PC-9 (cell line): ENCODE data around the gene DCUN1D1. TPM values are rescaled to one million over a fixed set of nuclear protein-coding genes. Genes with fewer than 3 reads are reported as not detected.

Source experiments
- BruUV-seq: library from RNA; stranded (reverse); fragments of 400-500 nt; replicated peaks from 2 replicates; lab custom pipeline; 2021; lab: Mats Ljungman, UMichigan
- CTCF ChIA-PET: fragments of 300-600 bp; sonication (Branson Sonifier 250); formaldehyde crosslinking; loops from one replicate; lab custom pipeline; 2022; ENCODE audit warnings: antibody characterized with exemption; lab: Charles Lee
- POLR2A ChIA-PET: fragments of 300-600 bp; sonication (Branson Sonifier 250); formaldehyde crosslinking; loops from one replicate; lab custom pipeline; 2022; ENCODE audit warnings: antibody characterized with exemption; ENCODE audit not compliant: unreplicated experiment; lab: Charles Lee
- DNase-seq, 2 experiments: peaks; one replicate each; pipeline versions ENCODE4 v3.0.0 to v3.0.0-alpha.2; 2015 to 2022; ENCODE audit warnings: mixed read lengths in 1 of 2
- H2AFZ ChIP-seq: fragments of 200-600 bp; sonication (generic); 2 replicates; pipeline ENCODE4 v1.8.1; 2017; ENCODE audit warnings: antibody characterized with exemption
- H3F3A ChIP-seq: fragments of 200-600 bp; sonication (generic); 2 replicates; pipeline ENCODE4 v1.8.1; 2017; ENCODE audit warnings: antibody characterized with exemption, mild to moderate bottlenecking, low read depth; ENCODE audit not compliant: insufficient read depth
- H3K27ac ChIP-seq: fragments of 200-600 bp; sonication (generic); 2 replicates; pipeline ENCODE4 v1.6.1; 2016; ENCODE audit warnings: mixed run types
- H3K27me3 ChIP-seq: fragments of 200-600 bp; sonication (generic); 2 replicates; pipeline ENCODE4 v1.6.1; 2016; ENCODE audit warnings: low read depth, mixed run types; ENCODE audit not compliant: insufficient read depth
- H3K36me3 ChIP-seq: fragments of 200-600 bp; sonication (generic); 2 replicates; pipeline ENCODE4 v1.6.1; 2016; ENCODE audit warnings: low read depth, mixed run types
- H3K4me1 ChIP-seq: fragments of 200-600 bp; sonication (generic); replicated peaks from 2 replicates; pipeline ENCODE4 v1.6.1; 2016; ENCODE audit warnings: mixed run types; ENCODE audit not compliant: insufficient read depth
- H3K4me2 ChIP-seq: fragments of 200-600 bp; sonication (generic); 2 replicates; pipeline ENCODE4 v1.6.1; 2017; ENCODE audit warnings: mixed run types
- H3K4me3 ChIP-seq: fragments of 200-600 bp; sonication (generic); 2 replicates; pipeline ENCODE4 v1.6.1; 2016; ENCODE audit warnings: mixed run types
- H3K79me2 ChIP-seq: fragments of 200-600 bp; sonication (generic); 2 replicates; pipeline ENCODE4 v1.6.1; 2017; ENCODE audit warnings: low read depth, mixed run types
- H3K9me2 ChIP-seq: fragments of 200-600 bp; sonication (generic); 2 replicates; pipeline ENCODE4 v1.8.1; 2017; ENCODE audit warnings: mild to moderate bottlenecking; ENCODE audit not compliant: insufficient read depth
- H3K9me3 ChIP-seq: fragments of 200-600 bp; sonication (generic); 2 replicates; pipeline ENCODE4 v1.8.1; 2016; ENCODE audit warnings: low read depth; ENCODE audit not compliant: insufficient read depth
- H4K20me1 ChIP-seq: fragments of 200-600 bp; sonication (generic); 2 replicates; pipeline ENCODE4 v1.8.1; 2017; ENCODE audit not compliant: insufficient read depth
- EZH2 ChIP-seq: fragments of 200-600 bp; sonication (generic); IDR thresholded peaks from 2 replicates; pipeline ENCODE4 v1.8.0; 2017; ENCODE audit warnings: antibody characterized with exemption, low read depth
- intact Hi-C: fragments of 100-400 bp; cut with micrococcal nuclease; formaldehyde crosslinking; loops from one replicate; pipeline ENCODE4 v1.10.0; 2022; ENCODE audit not compliant: unreplicated experiment
- total RNA-seq: library from RNA; stranded (reverse); gene quantifications from 2 replicates; pipeline ENCODE4 v1.2.3, GENCODE V29; 2021
- TF ChIP-seq, protein P1 (sequence below): fragments of 200-600 bp; sonication (generic); conservative IDR thresholded peaks from 2 replicates; pipeline ENCODE4 v1.6.1; 2017; ENCODE audit warnings: mixed run types, antibody characterized with exemption, mild to moderate bottlenecking, moderate library complexity

Gene DCUN1D1
- total RNA-seq, 1 experiment from 2014 or later = 93.5 TPM

DNA sequence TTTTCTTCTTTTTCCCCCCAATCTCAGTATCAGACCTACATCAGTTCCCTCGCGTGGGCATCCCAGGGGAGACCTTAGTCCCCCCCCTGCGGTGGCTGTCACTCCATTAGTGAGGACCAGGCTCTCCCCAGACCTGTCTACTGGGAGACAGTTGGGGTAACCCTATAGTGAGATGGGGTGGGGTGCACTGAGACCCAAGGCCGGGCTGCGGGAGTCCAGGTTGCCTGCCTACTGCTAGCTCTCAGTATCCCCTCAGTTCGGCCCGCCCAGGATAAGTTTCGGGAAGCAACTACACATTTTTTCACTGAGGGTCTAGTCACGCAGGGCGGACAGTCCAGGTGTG lies 671 bp upstream of the DCUN1D1 start:
- Histone ChIP-seq H3K36me3 (no peaks in the 10 kb centered on the region), H3K4me2 (peak overlapping the region; percentile 86), H3K27me3 (no peaks in the 10 kb centered on the region), H4K20me1 (peaks cover 29% of the 10 kb centered on the region), H3K4me3 (peak overlapping the region; percentile 68), H3K79me2 (peaks cover 39% of the 10 kb centered on the region), H2AFZ (peak overlapping the region; percentile 93), H3K9me3 (no peaks in the 10 kb centered on the region), H3K9me2 (no peaks in the 10 kb centered on the region), H3K4me1 (peaks cover 20% of the 10 kb centered on the region), H3K27ac (no peak overlapping the region), H3F3A (peaks cover 10% of the 10 kb centered on the region)
- ChIA-PET POLR2A (no interaction called here), CTCF (interaction anchor here (0.6 kb wide), 1 partner anchor 9 kb away, joined by 7 read pairs; no protein-coding TSS in a partner anchor)
- intact Hi-C loops = no loop called here
- no peak for DNase-seq
- no TSS peak for BruUV-seq
- no peak for TF ChIP-seq EZH2
- TF ChIP-seq, protein P1, sequence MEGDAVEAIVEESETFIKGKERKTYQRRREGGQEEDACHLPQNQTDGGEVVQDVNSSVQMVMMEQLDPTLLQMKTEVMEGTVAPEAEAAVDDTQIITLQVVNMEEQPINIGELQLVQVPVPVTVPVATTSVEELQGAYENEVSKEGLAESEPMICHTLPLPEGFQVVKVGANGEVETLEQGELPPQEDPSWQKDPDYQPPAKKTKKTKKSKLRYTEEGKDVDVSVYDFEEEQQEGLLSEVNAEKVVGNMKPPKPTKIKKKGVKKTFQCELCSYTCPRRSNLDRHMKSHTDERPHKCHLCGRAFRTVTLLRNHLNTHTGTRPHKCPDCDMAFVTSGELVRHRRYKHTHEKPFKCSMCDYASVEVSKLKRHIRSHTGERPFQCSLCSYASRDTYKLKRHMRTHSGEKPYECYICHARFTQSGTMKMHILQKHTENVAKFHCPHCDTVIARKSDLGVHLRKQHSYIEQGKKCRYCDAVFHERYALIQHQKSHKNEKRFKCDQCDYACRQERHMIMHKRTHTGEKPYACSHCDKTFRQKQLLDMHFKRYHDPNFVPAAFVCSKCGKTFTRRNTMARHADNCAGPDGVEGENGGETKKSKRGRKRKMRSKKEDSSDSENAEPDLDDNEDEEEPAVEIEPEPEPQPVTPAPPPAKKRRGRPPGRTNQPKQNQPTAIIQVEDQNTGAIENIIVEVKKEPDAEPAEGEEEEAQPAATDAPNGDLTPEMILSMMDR = no peak

DNA sequence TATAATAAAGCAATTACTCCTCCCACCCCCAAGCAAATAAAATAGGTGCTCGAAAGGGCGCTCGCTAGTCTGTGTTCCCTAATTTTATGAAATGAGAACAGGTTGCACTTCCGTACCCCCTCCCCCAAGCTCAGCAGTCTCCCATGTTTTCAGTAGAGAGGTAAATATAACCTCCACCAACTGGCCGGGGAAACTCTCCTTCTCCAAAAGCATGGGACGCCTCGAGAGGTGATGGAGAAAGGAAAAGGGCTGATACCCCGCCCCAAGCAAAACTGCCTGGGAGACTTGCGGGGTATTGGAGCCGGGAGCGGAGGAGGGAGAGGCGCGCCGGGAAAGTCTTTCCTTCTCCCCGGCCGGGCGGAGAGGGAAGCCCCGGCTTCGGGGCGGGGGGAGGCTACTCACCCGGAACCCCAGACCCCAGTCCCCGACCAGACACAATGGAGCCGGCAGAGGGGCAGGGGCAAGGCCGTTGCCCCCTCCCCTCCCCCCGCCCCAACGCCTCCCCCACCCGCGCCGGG lies 605 bp downstream of the DCUN1D1 start:
- peak overlapping the region; percentile 92 for H3K4me2 ChIP-seq
- no peak overlapping the region for H3K27ac ChIP-seq
- no TSS peak for BruUV-seq
- TF ChIP-seq EZH2 = no peak
- TF ChIP-seq, protein P1 = no peak
- DNase-seq = peak in 1 of 2 experiments; percentile 56
- H3K9me2 ChIP-seq = no peaks in the 10 kb centered on the region
- H3K36me3 ChIP-seq = no peaks in the 10 kb centered on the region
- intact Hi-C loops = loop anchor here (1.0 kb wide), 1 partner anchor 120 kb away; the partner anchor contains the start of gene MCCC1
- H3K27me3 ChIP-seq = no peaks in the 10 kb centered on the region
- H3K9me3 ChIP-seq = no peaks in the 10 kb centered on the region
- H4K20me1 ChIP-seq = peaks cover 29% of the 10 kb centered on the region
- peak overlapping the region; percentile 68 for H3K4me3 ChIP-seq
- ChIA-PET POLR2A (interaction anchor here (0.7 kb wide), 1 partner anchor 184 kb away, joined by 3 read pairs; no protein-coding TSS in a partner anchor), CTCF (no interaction called here)
- peaks cover 20% of the 10 kb centered on the region for H3K4me1 ChIP-seq
- H2AFZ ChIP-seq = peak overlapping the region; percentile 80
- peaks cover 51% of the 10 kb centered on the region for H3K79me2 ChIP-seq
- peaks cover 12% of the 10 kb centered on the region for H3F3A ChIP-seq

DNA sequence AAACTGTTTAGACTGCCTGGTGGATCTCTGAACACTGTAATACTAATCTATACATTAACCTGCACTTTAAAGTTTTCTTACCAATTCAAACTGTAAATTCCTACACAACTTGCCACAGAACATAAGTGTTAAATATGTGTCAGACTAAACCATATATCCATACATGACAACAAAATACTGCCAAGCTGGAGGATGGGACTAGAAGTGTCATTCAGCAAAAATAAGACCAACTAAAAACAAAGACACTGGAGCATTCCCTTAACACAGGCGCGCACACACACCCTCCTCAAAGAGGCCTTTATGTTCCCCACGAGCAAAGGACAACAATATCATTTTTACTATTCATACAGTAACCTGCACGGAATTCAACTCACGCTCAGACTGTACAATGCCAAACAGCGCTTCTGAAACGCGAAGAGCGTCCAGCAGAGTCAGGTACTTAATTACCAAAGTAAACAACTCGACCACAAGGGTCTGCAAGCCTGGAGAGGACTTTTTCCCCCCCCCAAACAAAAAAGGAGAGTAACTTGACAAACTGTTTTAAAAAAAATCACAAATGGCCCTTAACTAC lies 1.1 kb downstream of the DCUN1D1 start:
- CTCF ChIA-PET = no interaction called here
- Histone ChIP-seq H3K27me3 (no peaks in the 10 kb centered on the region), H3K27ac (no peak overlapping the region), H3K4me2 (peak overlapping the region; percentile 92), H3K36me3 (no peaks in the 10 kb centered on the region), H3K4me1 (peaks cover 20% of the 10 kb centered on the region), H3K4me3 (peak overlapping the region; percentile 68), H3K79me2 (peaks cover 57% of the 10 kb centered on the region), H3F3A (peaks cover 13% of the 10 kb centered on the region), H3K9me2 (no peaks in the 10 kb centered on the region), H2AFZ (peak overlapping the region; percentile 80; the same call in 1 of the 2 replicates), H3K9me3 (no peaks in the 10 kb centered on the region), H4K20me1 (peaks cover 29% of the 10 kb centered on the region)
- no peak for DNase-seq
- TSS peak; percentile 69 for BruUV-seq
- TF ChIP-seq, protein P1 = no peak
- TF ChIP-seq EZH2 = no peak
- POLR2A ChIA-PET = interaction anchor here (0.7 kb wide), 1 partner anchor 184 kb away, joined by 3 read pairs; no protein-coding TSS in a partner anchor
- intact Hi-C loops = no loop called here
